ENCODE results near the gene MUC5B. TPM values are rescaled to one million over a fixed set of nuclear protein-coding genes. Genes with fewer than 3 reads are reported as not detected.

The MUC5B gene
- total and polyA plus RNA-seq, 2 experiments from 2014 or later: not detected

DNA sequence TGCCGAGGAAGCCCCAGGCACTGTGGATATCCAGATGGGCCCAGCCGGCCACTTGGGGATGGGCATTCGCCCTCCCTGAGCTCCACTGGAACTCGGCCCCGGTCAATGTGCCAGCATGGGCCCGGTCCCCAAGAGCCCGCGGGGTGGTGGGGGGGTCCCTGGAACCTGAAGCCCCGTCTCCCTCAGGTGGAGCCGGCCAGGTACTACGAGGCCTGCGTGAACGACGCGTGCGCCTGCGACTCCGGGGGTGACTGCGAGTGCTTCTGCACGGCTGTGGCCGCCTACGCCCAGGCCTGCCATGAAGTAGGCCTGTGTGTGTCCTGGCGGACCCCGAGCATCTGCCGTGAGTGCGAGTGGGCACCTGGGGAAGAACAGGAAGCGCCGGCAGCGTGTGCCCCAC, 44.0 kb upstream of the MUC5B start:
- 73 to 77% methylated on average over 24 to 29 of the region's 29 CpGs for WGBS, 2 experiments (ENCODE audit: low coverage in 1 of 2, low lambda C conversion rate in 2 of 2, missing lambda C conversion rate in 2 of 2)
- H3K9ac ChIP-seq: no peak overlapping the region
- H3K4me2 ChIP-seq (ENCODE audit: unreplicated experiment): no peak overlapping the region
- no peaks in the 10 kb centered on the region for H3K27me3 ChIP-seq (replicated peaks; ENCODE audit: insufficient read depth)
- no peak overlapping the region for H3K4me3 ChIP-seq
- in situ Hi-C loops (cut with MboI): no loop called here
- no peak for TF ChIP-seq EZH2 (IDR thresholded peaks at IDR 0.05; ENCODE audit: insufficient read depth, poor library complexity, severe bottlenecking)
- TF ChIP-seq EZH2phosphoT487 (IDR thresholded peaks at IDR 0.05; ENCODE audit: insufficient read depth, low read depth): no peak
- H3K9me3 ChIP-seq (ENCODE audit: low read depth): no peaks in the 10 kb centered on the region
- no peaks in the 10 kb centered on the region for H3F3A ChIP-seq (ENCODE audit: insufficient read depth)
- H3K9me2 ChIP-seq (ENCODE audit: insufficient read depth): no peaks in the 10 kb centered on the region
- no peaks in the 10 kb centered on the region for H3K79me2 ChIP-seq (ENCODE audit: insufficient read depth)
- no peak overlapping the region for H2AFZ ChIP-seq
- H3K27ac ChIP-seq: no peak overlapping the region
- no peaks in the 10 kb centered on the region for H4K20me1 ChIP-seq (ENCODE audit: insufficient read depth)
- H3K4me1 ChIP-seq (ENCODE audit: insufficient read depth): no peaks in the 10 kb centered on the region
- H3K36me3 ChIP-seq (ENCODE audit: low read depth): no peaks in the 10 kb centered on the region
- DNase-seq: no peak

DNA sequence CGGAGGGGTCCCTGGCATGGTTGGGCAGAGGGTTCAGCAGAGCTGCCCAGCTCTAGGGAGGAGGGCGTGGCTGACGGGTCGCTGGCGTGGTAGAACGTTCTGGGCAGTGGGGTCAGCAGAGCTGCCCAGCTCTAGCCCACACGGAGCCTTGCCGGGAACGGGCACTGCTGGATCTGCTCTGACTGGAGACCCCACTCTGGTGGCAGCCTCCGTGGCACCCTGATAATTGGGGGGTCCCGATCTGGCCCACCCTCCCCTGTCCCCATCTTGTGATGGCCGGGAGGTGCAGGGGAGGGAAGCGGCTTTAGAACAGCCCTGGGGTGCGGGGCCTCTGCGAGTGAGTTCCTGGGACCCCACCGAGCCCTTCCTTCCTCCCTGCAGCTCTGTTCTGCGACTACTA, 43.2 kb upstream of the MUC5B start:
- Histone ChIP-seq H3K9ac (no peak overlapping the region), H4K20me1 (ENCODE audit: insufficient read depth) (no peaks in the 10 kb centered on the region), H2AFZ (no peak overlapping the region), H3K9me2 (ENCODE audit: insufficient read depth) (no peaks in the 10 kb centered on the region), H3K4me1 (ENCODE audit: insufficient read depth) (no peaks in the 10 kb centered on the region), H3F3A (ENCODE audit: insufficient read depth) (no peaks in the 10 kb centered on the region), H3K4me3 (no peak overlapping the region), H3K27ac (no peak overlapping the region), H3K27me3 (replicated peaks; ENCODE audit: insufficient read depth) (no peaks in the 10 kb centered on the region), H3K4me2 (ENCODE audit: unreplicated experiment) (no peak overlapping the region), H3K9me3 (ENCODE audit: low read depth) (no peaks in the 10 kb centered on the region), H3K36me3 (ENCODE audit: low read depth) (no peaks in the 10 kb centered on the region), H3K79me2 (ENCODE audit: insufficient read depth) (no peaks in the 10 kb centered on the region)
- in situ Hi-C loops (cut with MboI): no loop called here
- TF ChIP-seq EZH2phosphoT487 (IDR thresholded peaks at IDR 0.05; ENCODE audit: insufficient read depth, low read depth) (no peak), EZH2 (IDR thresholded peaks at IDR 0.05; ENCODE audit: insufficient read depth, poor library complexity, severe bottlenecking) (no peak)
- DNase-seq: no peak
- 63 to 68% methylated on average over 9 to 17 of the region's 17 CpGs for WGBS, 2 experiments (ENCODE audit: low coverage in 1 of 2, low lambda C conversion rate in 2 of 2, missing lambda C conversion rate in 2 of 2)

DNA sequence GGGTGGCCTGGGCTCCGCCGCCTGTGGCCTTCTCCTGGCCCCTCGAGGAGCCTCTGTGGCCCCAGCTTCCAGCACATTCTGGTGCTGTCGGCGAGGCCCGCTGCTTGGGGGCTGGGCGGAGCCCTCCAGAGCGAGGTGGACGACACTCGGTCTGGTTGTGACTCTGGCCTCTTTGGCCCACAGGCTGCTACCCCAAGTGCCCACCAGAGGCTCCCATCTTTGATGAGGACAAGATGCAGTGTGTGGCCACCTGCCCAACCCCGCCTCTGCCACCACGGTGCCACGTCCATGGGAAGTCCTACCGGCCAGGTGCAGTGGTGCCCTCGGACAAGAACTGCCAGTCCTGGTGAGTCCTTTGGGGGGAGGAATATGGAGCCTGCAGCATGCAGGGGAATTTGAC, 42.7 kb upstream of the MUC5B start:
- no peaks in the 10 kb centered on the region for H3K9me2 ChIP-seq (ENCODE audit: insufficient read depth)
- no peaks in the 10 kb centered on the region for H3K27me3 ChIP-seq (replicated peaks; ENCODE audit: insufficient read depth)
- no peaks in the 10 kb centered on the region for H3K4me1 ChIP-seq (ENCODE audit: insufficient read depth)
- DNase-seq: no peak
- in situ Hi-C loops (cut with MboI): no loop called here
- no peaks in the 10 kb centered on the region for H3K79me2 ChIP-seq (ENCODE audit: insufficient read depth)
- 75 to 76% methylated on average over 12 to 14 of the region's 15 CpGs for WGBS, 2 experiments (ENCODE audit: low coverage in 1 of 2, low lambda C conversion rate in 2 of 2, missing lambda C conversion rate in 2 of 2)
- no peak overlapping the region for H3K27ac ChIP-seq
- H3K9ac ChIP-seq: no peak overlapping the region
- H3K36me3 ChIP-seq (ENCODE audit: low read depth): no peaks in the 10 kb centered on the region
- no peak overlapping the region for H3K4me3 ChIP-seq
- H3K9me3 ChIP-seq (ENCODE audit: low read depth): no peaks in the 10 kb centered on the region
- no peak for TF ChIP-seq EZH2 (IDR thresholded peaks at IDR 0.05; ENCODE audit: insufficient read depth, poor library complexity, severe bottlenecking)
- TF ChIP-seq EZH2phosphoT487 (IDR thresholded peaks at IDR 0.05; ENCODE audit: insufficient read depth, low read depth): no peak
- H3F3A ChIP-seq (ENCODE audit: insufficient read depth): no peaks in the 10 kb centered on the region
- H2AFZ ChIP-seq: no peak overlapping the region
- H3K4me2 ChIP-seq (ENCODE audit: unreplicated experiment): no peak overlapping the region
- no peaks in the 10 kb centered on the region for H4K20me1 ChIP-seq (ENCODE audit: insufficient read depth)

DNA sequence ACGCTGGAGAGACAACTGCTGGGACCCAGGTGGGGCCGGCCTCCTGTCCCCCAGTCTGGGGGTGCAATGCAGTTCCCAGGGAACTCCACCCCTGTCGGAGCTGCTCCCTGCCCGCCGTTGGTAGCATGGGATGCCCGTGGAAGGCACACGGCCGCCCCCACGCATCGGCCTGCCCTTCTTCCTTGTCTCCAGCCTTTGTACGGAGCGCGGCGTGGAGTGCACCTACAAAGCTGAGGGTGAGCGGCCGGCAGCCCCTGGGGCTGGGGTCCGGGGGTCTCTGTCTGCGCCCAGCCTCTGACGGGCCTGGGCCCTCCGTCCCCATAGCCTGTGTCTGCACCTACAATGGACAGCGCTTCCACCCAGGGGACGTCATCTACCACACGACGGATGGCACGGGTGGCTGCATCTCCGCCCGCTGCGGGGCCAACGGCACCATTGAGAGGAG, 41.9 kb upstream of the MUC5B start:
- H3K4me3 ChIP-seq: no peak overlapping the region
- H2AFZ ChIP-seq: no peak overlapping the region
- no peaks in the 10 kb centered on the region for H3K36me3 ChIP-seq (ENCODE audit: low read depth)
- H3K9me3 ChIP-seq (ENCODE audit: low read depth): no peaks in the 10 kb centered on the region
- no peaks in the 10 kb centered on the region for H3K79me2 ChIP-seq (ENCODE audit: insufficient read depth)
- 77 to 79% methylated on average over 17 to 27 of the region's 29 CpGs for WGBS, 2 experiments (ENCODE audit: low coverage in 1 of 2, low lambda C conversion rate in 2 of 2, missing lambda C conversion rate in 2 of 2)
- TF ChIP-seq EZH2phosphoT487 (IDR thresholded peaks at IDR 0.05; ENCODE audit: insufficient read depth, low read depth): no peak
- no peak for TF ChIP-seq EZH2 (IDR thresholded peaks at IDR 0.05; ENCODE audit: insufficient read depth, poor library complexity, severe bottlenecking)
- H3K9me2 ChIP-seq (ENCODE audit: insufficient read depth): no peaks in the 10 kb centered on the region
- no peaks in the 10 kb centered on the region for H3K27me3 ChIP-seq (replicated peaks; ENCODE audit: insufficient read depth)
- H3F3A ChIP-seq (ENCODE audit: insufficient read depth): no peaks in the 10 kb centered on the region
- in situ Hi-C loops (cut with MboI): no loop called here
- no peak overlapping the region for H3K27ac ChIP-seq
- no peak overlapping the region for H3K4me2 ChIP-seq (ENCODE audit: unreplicated experiment)
- H3K9ac ChIP-seq: no peak overlapping the region
- no peaks in the 10 kb centered on the region for H3K4me1 ChIP-seq (ENCODE audit: insufficient read depth)
- no peak for DNase-seq
- H4K20me1 ChIP-seq (ENCODE audit: insufficient read depth): no peaks in the 10 kb centered on the region

DNA sequence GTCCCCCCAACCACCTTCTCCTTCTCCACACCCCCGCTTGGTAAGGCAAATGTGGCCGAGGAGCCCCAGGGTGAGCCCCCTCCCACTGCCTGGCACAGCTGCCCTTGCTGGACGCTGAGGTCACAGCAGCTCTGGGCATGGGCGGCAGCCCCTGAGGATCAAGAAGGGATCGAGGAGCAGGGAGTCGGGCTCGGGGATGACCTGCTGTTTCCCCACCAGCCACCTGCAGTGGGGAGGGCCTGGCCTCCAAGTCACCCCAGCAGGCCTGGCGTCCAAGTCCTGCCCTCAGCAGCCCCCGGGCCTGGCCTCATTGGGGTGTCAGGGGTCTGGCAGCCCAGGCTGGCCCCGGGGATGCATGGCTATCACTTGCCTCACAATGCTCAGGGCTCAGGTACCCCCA, 41.4 kb upstream of the MUC5B start:
- Histone ChIP-seq H3K36me3 (ENCODE audit: low read depth) (no peaks in the 10 kb centered on the region), H3K79me2 (ENCODE audit: insufficient read depth) (no peaks in the 10 kb centered on the region), H4K20me1 (ENCODE audit: insufficient read depth) (no peaks in the 10 kb centered on the region), H3K9me3 (ENCODE audit: low read depth) (no peaks in the 10 kb centered on the region), H3K4me3 (no peak overlapping the region), H3K27me3 (replicated peaks; ENCODE audit: insufficient read depth) (no peaks in the 10 kb centered on the region), H3K27ac (no peak overlapping the region), H3K9me2 (ENCODE audit: insufficient read depth) (no peaks in the 10 kb centered on the region), H3F3A (ENCODE audit: insufficient read depth) (no peaks in the 10 kb centered on the region), H3K4me1 (ENCODE audit: insufficient read depth) (no peaks in the 10 kb centered on the region), H2AFZ (no peak overlapping the region), H3K4me2 (ENCODE audit: unreplicated experiment) (no peak overlapping the region), H3K9ac (no peak overlapping the region)
- TF ChIP-seq EZH2phosphoT487 (IDR thresholded peaks at IDR 0.05; ENCODE audit: insufficient read depth, low read depth) (no peak), EZH2 (IDR thresholded peaks at IDR 0.05; ENCODE audit: insufficient read depth, poor library complexity, severe bottlenecking) (no peak)
- in situ Hi-C loops (cut with MboI): no loop called here
- no peak for DNase-seq
- WGBS, 2 experiments (ENCODE audit: low coverage in 1 of 2, low lambda C conversion rate in 2 of 2, missing lambda C conversion rate in 2 of 2): 66 to 68% methylated on average over 9 to 10 of the region's 10 CpGs
